ENCODE results near the gene TUBGCP6. TPM values are rescaled to one million over a fixed set of nuclear protein-coding genes. Genes with fewer than 3 reads are reported as not detected.

TUBGCP6 gene
- total RNA-seq, 1 experiment from 2014 or later = 38.6 TPM

- H3K36me3 ChIP-seq (ENCODE audit: control insufficient read depth in 1 of 2, insufficient read depth in 2 of 2, low read length in 2 of 2) = peaks cover 32 to 51% of the 10 kb centered on the region in 2 experiments
- ChIA-PET CTCF (interaction anchor here (1.0 kb wide), 1 partner anchor 182 kb away, joined by 3 read pairs; no protein-coding TSS in a partner anchor), POLR2A (no interaction called here)
These were observed 26.4 kb downstream of the TUBGCP6 start for GRCh38 chr22:50218153-50218995.

More at GRCh38 chr22:50218153-50218995, 26.4 kb downstream of the TUBGCP6 start:
- Histone ChIP-seq H2AFZ (ENCODE audit: low read depth, low read length, poor library complexity, severe bottlenecking) (no peak overlapping the region), H3K4me2 (ENCODE audit: low read length) (no peak overlapping the region), H3K9ac (ENCODE audit: low read length) (no peak overlapping the region), H3K9me2 (ENCODE audit: insufficient read depth) (no peaks in the 10 kb centered on the region), H4K20me1 (ENCODE audit: insufficient read depth) (no peaks in the 10 kb centered on the region), H3K79me2 (ENCODE audit: insufficient read depth, low read length) (peaks cover 6% of the 10 kb centered on the region; the same call in 1 of the 2 replicates), H3K4me3 (replicated peaks in 1 of 2; ENCODE audit: low read depth in 1 of 2, low read length in 2 of 2) (no peak overlapping the region), H3K4me1 (ENCODE audit: control insufficient read depth in 1 of 2, insufficient read depth in 2 of 2, low read length in 2 of 2) (peaks cover 0 to 8% of the 10 kb centered on the region in 2 experiments; a peak in 3 of 4 replicates), H3K27me3 (ENCODE audit: insufficient read depth, low read length) (no peaks in the 10 kb centered on the region), H3K27ac (ENCODE audit: low read depth, low read length) (no peak overlapping the region), H3K9me3 (ENCODE audit: control insufficient read depth in 1 of 2, insufficient read depth in 1 of 2, low read depth in 1 of 2, low read length in 2 of 2) (no peaks in the 10 kb centered on the region)
- RAD21 ChIA-PET (ENCODE audit: low non-redundant PET in 1 of 2, low total read pairs in 2 of 2, uncharacterized antibody in 2 of 2, unreplicated experiment in 2 of 2) = no interaction called here
- intact Hi-C loops (cut with micrococcal nuclease) = no loop called here
- DNase-seq (ENCODE audit: low read depth, low spot score) = no peak
- no peak for ATAC-seq
- no TSS peak for BruUV-seq (replicated peaks)
- TF ChIP-seq CBX3 (IDR thresholded peaks at IDR 0.05; ENCODE audit: low read depth) = no peak
- no peak for TF ChIP-seq ZFX (IDR thresholded peaks at IDR 0.05)
- no peak for TF ChIP-seq ZBTB33 (IDR thresholded peaks at IDR 0.05; ENCODE audit: extremely low read depth, insufficient replicate concordance, low read length)
- no peak for TF ChIP-seq EZH2 (IDR thresholded peaks at IDR 0.05)
- TF ChIP-seq TCF7L2 (IDR thresholded peaks at IDR 0.05; ENCODE audit: borderline replicate concordance, extremely low read depth, insufficient read depth, insufficient read length) = no peak
- no peak for TF ChIP-seq ATF3 (IDR thresholded peaks at IDR 0.05)
- no peak for TF ChIP-seq ZNF274 (IDR thresholded peaks at IDR 0.05; ENCODE audit: low read depth, low read length)
- no peak for TF ChIP-seq REST (IDR thresholded peaks at IDR 0.05; ENCODE audit: low read depth)
- TF ChIP-seq POLR2AphosphoS5 (IDR thresholded peaks at IDR 0.05; ENCODE audit: low read depth, low read length) = no peak
- no peak for TF ChIP-seq SIN3A (IDR thresholded peaks at IDR 0.05; ENCODE audit: low read depth)
- no peak for TF ChIP-seq SP1 (IDR thresholded peaks at IDR 0.05; ENCODE audit: low read depth)
- no peak for TF ChIP-seq RAD21 (IDR thresholded peaks at IDR 0.05; ENCODE audit: low read depth)
- TF ChIP-seq FOSL1 (IDR thresholded peaks at IDR 0.05; ENCODE audit: low read depth) = no peak
- TF ChIP-seq ELF1 (IDR thresholded peaks at IDR 0.05; ENCODE audit: borderline replicate concordance, low read depth) = no peak

All from HCT116 (cell line).